Prostate gland (tissue), 2 donors: ENCODE data around the gene BRSK1.

Experiments
- POLR2A ChIP-seq: fragments of 450-650 bp; IDR thresholded peaks from one replicate; pipeline ENCODE4 v1.6.1; 2016; ENCODE audit warnings: antibody characterized with exemption, mild to moderate bottlenecking
- POLR2AphosphoS5 ChIP-seq: sonication (generic); formaldehyde crosslinking; IDR thresholded peaks from one replicate; pipeline ENCODE4 v1.6.1; 2017; ENCODE audit warnings: antibody characterized with exemption
- TF ChIP-seq, protein P1 (sequence below), 4 experiments: fragments of 200-600 bp in 2 of 4; fragments of 450-650 bp in 2 of 4; sonication (generic) in 2 of 4; IDR thresholded peaks; 1 replicate in 3 of 4; 2 replicates in 1 of 4; pipeline ENCODE4 v1.5.1; 2016 to 2019; ENCODE audit warnings: antibody characterized with exemption in 4 of 4, mild to moderate bottlenecking in 2 of 4, moderate library complexity in 2 of 4

DNA sequence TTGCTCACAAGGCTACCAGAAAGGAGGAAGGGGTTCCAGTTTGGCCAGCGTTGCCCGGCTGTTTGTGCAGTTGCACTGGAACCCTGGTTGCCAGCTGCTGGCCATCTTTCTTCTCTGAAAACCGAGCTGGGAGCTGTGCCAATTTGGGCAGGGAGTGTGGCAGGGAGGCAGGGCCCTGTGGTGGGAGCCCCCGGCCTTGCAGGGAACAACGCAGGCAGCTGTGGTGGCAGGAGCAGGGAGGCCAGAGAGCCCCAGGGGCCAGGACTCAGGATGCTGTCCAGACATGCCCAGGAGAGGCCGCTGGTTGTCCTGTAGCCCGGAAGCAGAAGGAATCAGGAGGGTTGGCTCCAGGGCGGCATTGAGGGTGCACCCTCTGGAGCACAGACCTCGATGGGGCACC lies 60.6 kb downstream of the BRSK1 start:
- TF ChIP-seq, protein P1, sequence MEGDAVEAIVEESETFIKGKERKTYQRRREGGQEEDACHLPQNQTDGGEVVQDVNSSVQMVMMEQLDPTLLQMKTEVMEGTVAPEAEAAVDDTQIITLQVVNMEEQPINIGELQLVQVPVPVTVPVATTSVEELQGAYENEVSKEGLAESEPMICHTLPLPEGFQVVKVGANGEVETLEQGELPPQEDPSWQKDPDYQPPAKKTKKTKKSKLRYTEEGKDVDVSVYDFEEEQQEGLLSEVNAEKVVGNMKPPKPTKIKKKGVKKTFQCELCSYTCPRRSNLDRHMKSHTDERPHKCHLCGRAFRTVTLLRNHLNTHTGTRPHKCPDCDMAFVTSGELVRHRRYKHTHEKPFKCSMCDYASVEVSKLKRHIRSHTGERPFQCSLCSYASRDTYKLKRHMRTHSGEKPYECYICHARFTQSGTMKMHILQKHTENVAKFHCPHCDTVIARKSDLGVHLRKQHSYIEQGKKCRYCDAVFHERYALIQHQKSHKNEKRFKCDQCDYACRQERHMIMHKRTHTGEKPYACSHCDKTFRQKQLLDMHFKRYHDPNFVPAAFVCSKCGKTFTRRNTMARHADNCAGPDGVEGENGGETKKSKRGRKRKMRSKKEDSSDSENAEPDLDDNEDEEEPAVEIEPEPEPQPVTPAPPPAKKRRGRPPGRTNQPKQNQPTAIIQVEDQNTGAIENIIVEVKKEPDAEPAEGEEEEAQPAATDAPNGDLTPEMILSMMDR (IDR thresholded peaks at IDR 0.05), result no peak
- TF ChIP-seq POLR2AphosphoS5 (no peak), POLR2A (no peak)
